Measurements from ENCODE around the gene SNTA1. TPM values are rescaled to one million over a fixed set of nuclear protein-coding genes. Genes with fewer than 3 reads are reported as not detected.
A peak's percentile ranks its signal among the peaks of the same experiment; 100 is the strongest.

SNTA1 gene
- total RNA-seq, 3 donors from 2014 or later, result 1.2 to 2.7 (median 2.4) TPM

- DNase-seq, result peak; percentile 54
- Mint-ChIP-seq H3K9me3 (no peaks in the 10 kb centered on the region), H3K4me1 (ENCODE audit: low read depth) (peaks cover 30% of the 10 kb centered on the region), H3K36me3 (ENCODE audit: insufficient read depth) (peaks cover 32% of the 10 kb centered on the region), H3K4me3 (peak overlapping the region; percentile 27), H3K27me3 (ENCODE audit: low read depth) (no peaks in the 10 kb centered on the region)
- ATAC-seq, result peak; percentile 50 to 76
These were observed 73.3 kb downstream of the SNTA1 start for GRCh38 chr20:33370291-33370690.

- no peaks in the 10 kb centered on the region for H3K4me1 Mint-ChIP-seq (ENCODE audit: low read depth)
- H3K36me3 Mint-ChIP-seq (ENCODE audit: insufficient read depth), result peaks cover 57% of the 10 kb centered on the region
- DNase-seq (no peak), ATAC-seq (no peak)
- no peak overlapping the region for H3K4me3 Mint-ChIP-seq
- H3K9me3 Mint-ChIP-seq, result no peaks in the 10 kb centered on the region
- H3K27me3 Mint-ChIP-seq (ENCODE audit: low read depth), result no peaks in the 10 kb centered on the region
These were observed 80.7 kb downstream of the SNTA1 start for GRCh38 chr20:33362898-33363297.

GRCh38 chr20:33359399-33360261, 83.9 kb downstream of the SNTA1 start:
- Mint-ChIP-seq H3K9me3 (no peaks in the 10 kb centered on the region), H3K36me3 (ENCODE audit: insufficient read depth) (peaks cover 50% of the 10 kb centered on the region), H3K4me1 (ENCODE audit: low read depth) (no peaks in the 10 kb centered on the region), H3K27me3 (ENCODE audit: low read depth) (no peaks in the 10 kb centered on the region), H3K4me3 (no peak overlapping the region)
- ATAC-seq (no peak), DNase-seq (no peak)

Other genes starting within 250 kb of the SNTA1 start
- not detected for gene BPIFA3, start 226.4 kb downstream of the SNTA1 start, total RNA-seq
- not detected for gene BPIFA1, start 207.8 kb downstream of the SNTA1 start, total RNA-seq
- not detected for gene BPIFB1, start 160.5 kb downstream of the SNTA1 start, total RNA-seq
- 10 to 100 TPM; 52.6 to 55.7 (median 53.8) TPM for gene CDK5RAP1, start 42.2 kb downstream of the SNTA1 start, total RNA-seq
- gene CBFA2T2, start 46.3 kb upstream of the SNTA1 start, total RNA-seq, result 1 to 10 TPM; 6.6 to 7.9 (median 7.5) TPM
- under 1 TPM; 0.11 to 0.38 (median 0.20) TPM for gene C20orf144, start 218.6 kb upstream of the SNTA1 start, total RNA-seq
- 1 to 10 TPM; 5.0 to 7.6 (median 6.9) TPM for gene ACTL10, start 223.2 kb upstream of the SNTA1 start, total RNA-seq
- gene NECAB3, start 230.7 kb upstream of the SNTA1 start, total RNA-seq, result 10 to 100 TPM in 1 of 3 donors, 1 to 10 TPM in 2; 8.0 to 11.8 (median 9.7) TPM
- 10 to 100 TPM; 57.5 to 60.2 (median 57.6) TPM for gene E2F1, start 242.6 kb upstream of the SNTA1 start, total RNA-seq

All from activated T-cell treated with anti-CD3 and anti-CD28 coated beads, Interleukin-2, amount 50 U/mL, for 4 hours (primary cell).